LoVo (cell line): ENCODE results near the gene CLEC2D.
A peak's percentile ranks its signal among the peaks of the same experiment; 100 is the strongest.
"Not testable (repeated sequence)": the region's sequence is repeated elsewhere in the genome, so short reads cannot be mapped to it uniquely, and the experiment has no call there.

Source experiments
- DNase-seq: peaks from one replicate; pipeline ENCODE4 v3.0.0-alpha.2; 2016; ENCODE audit warnings: low spot score

CLEC2D gene

GRCh38 chr12:9660046-9660445 is 9.5 kb upstream of the CLEC2D start:
- DNase-seq: no peak

GRCh38 chr12:9661720-9662119 is 7.8 kb upstream of the CLEC2D start:
- no peak for DNase-seq

GRCh38 chr12:9662488-9662887 is 7.0 kb upstream of the CLEC2D start:
- no peak for DNase-seq

- no peak for DNase-seq
Measured at GRCh38 chr12:9667403-9668160, 1.9 kb upstream of the CLEC2D start.

GRCh38 chr12:9668161-9669018 is 1.1 kb upstream of the CLEC2D start:
- no peak for DNase-seq

- no peak for DNase-seq
Measured at GRCh38 chr12:9669019-9669326, 540 bp upstream of the CLEC2D start.

GRCh38 chr12:9672340-9672739 is 2.8 kb downstream of the CLEC2D start:
- not testable (repeated sequence) for DNase-seq

GRCh38 chr12:9673404-9674225 is 4.1 kb downstream of the CLEC2D start:
- peak; percentile 39 for DNase-seq

GRCh38 chr12:9674226-9674590 is 4.7 kb downstream of the CLEC2D start:
- no peak for DNase-seq

GRCh38 chr12:9682508-9682907 is 13.0 kb downstream of the CLEC2D start:
- DNase-seq: not testable (repeated sequence)

- not testable (repeated sequence) for DNase-seq
Measured at GRCh38 chr12:9682949-9683348, 13.4 kb downstream of the CLEC2D start.

- DNase-seq: not testable (repeated sequence)
Measured at GRCh38 chr12:9685366-9685765, 15.9 kb downstream of the CLEC2D start.

GRCh38 chr12:9685915-9686314 is 16.4 kb downstream of the CLEC2D start:
- DNase-seq: no peak

GRCh38 chr12:9687228-9687627 is 17.7 kb downstream of the CLEC2D start:
- DNase-seq: no peak

- DNase-seq: no peak
Measured at GRCh38 chr12:9692909-9693308, 23.4 kb downstream of the CLEC2D start.

GRCh38 chr12:9694241-9694640 is 24.7 kb downstream of the CLEC2D start:
- no peak for DNase-seq

- not testable (repeated sequence) for DNase-seq
Measured at GRCh38 chr12:9695150-9695549, 25.6 kb downstream of the CLEC2D start.

- not testable (repeated sequence) for DNase-seq
Measured at GRCh38 chr12:9695661-9696060, 26.1 kb downstream of the CLEC2D start.

GRCh38 chr12:9697619-9698018 is 28.1 kb downstream of the CLEC2D start:
- DNase-seq: no peak

- DNase-seq: no peak
Measured at GRCh38 chr12:9698681-9699080, 29.2 kb downstream of the CLEC2D start.

- no peak for DNase-seq
Measured at GRCh38 chr12:9699269-9699897, 29.9 kb downstream of the CLEC2D start.
